Activated CD4-positive, alpha-beta T cell treated with anti-CD3 and anti-CD28 coated beads, Interleukin-2, amount 10 ng/mL, durations not matched to agents 24 days and 14 days (primary cell): ENCODE data around the gene PPP2R2D. TPM values are rescaled to one million over a fixed set of nuclear protein-coding genes. Genes with fewer than 3 reads are reported as not detected.

Source experiments
- DNase-seq: peaks from one replicate; pipeline ENCODE4 v3.0.0; 2022
- H3K27ac Mint-ChIP-seq: one replicate; pipeline ENCODE4 v1.8.0; 2022; ENCODE audit warnings: mild to moderate bottlenecking, mixed read lengths
- H3K27me3 Mint-ChIP-seq: one replicate; pipeline ENCODE4 v1.8.0; 2022; ENCODE audit warnings: mixed read lengths
- H3K36me3 Mint-ChIP-seq: one replicate; pipeline ENCODE4 v1.8.0; 2022; ENCODE audit warnings: low read depth, mild to moderate bottlenecking, mixed read lengths
- H3K4me1 Mint-ChIP-seq: one replicate; pipeline ENCODE4 v1.8.0; 2021; ENCODE audit warnings: mixed read lengths
- H3K4me3 Mint-ChIP-seq: one replicate; pipeline ENCODE4 v1.8.0; 2022; ENCODE audit warnings: mild to moderate bottlenecking, moderate library complexity, mixed read lengths
- H3K9me3 Mint-ChIP-seq: one replicate; pipeline ENCODE4 v1.8.0; 2021; ENCODE audit warnings: mixed read lengths
- intact Hi-C: fragments of 100-400 bp; cut with micrococcal nuclease; formaldehyde crosslinking; loops from one replicate; pipeline ENCODE4 v1.15.1; 2023
- total RNA-seq: library from RNA; stranded (reverse); gene quantifications from 2 replicates; pipeline ENCODE4 v1.2.3, GENCODE V29; 2022

PPP2R2D gene
- total RNA-seq, 1 donor from 2014 or later = 36.2 TPM

GRCh38 chr10:131859341-131860020 is 41.3 kb upstream of the PPP2R2D start:
- Mint-ChIP-seq H3K4me3 (no peak overlapping the region), H3K27me3 (peaks cover 4% of the 10 kb centered on the region), H3K4me1 (no peaks in the 10 kb centered on the region), H3K36me3 (no peaks in the 10 kb centered on the region), H3K27ac (no peak overlapping the region), H3K9me3 (no peaks in the 10 kb centered on the region)
- intact Hi-C loops = no loop called here
- DNase-seq = no peak

- H3K4me1 Mint-ChIP-seq = no peaks in the 10 kb centered on the region
- no peaks in the 10 kb centered on the region for H3K9me3 Mint-ChIP-seq
- no peak overlapping the region for H3K27ac Mint-ChIP-seq
- no peak for DNase-seq
- peaks cover 4% of the 10 kb centered on the region for H3K27me3 Mint-ChIP-seq
- no peak overlapping the region for H3K4me3 Mint-ChIP-seq
- intact Hi-C loops = no loop called here
- H3K36me3 Mint-ChIP-seq = no peaks in the 10 kb centered on the region
These were observed 40.5 kb upstream of the PPP2R2D start for GRCh38 chr10:131860311-131860710.

- H3K4me1 Mint-ChIP-seq = no peaks in the 10 kb centered on the region
- DNase-seq = no peak
- H3K27me3 Mint-ChIP-seq = peaks cover 4% of the 10 kb centered on the region
- no peak overlapping the region for H3K27ac Mint-ChIP-seq
- H3K4me3 Mint-ChIP-seq = no peak overlapping the region
- no peaks in the 10 kb centered on the region for H3K36me3 Mint-ChIP-seq
- intact Hi-C loops = no loop called here
- H3K9me3 Mint-ChIP-seq = no peaks in the 10 kb centered on the region
These were observed 39.9 kb upstream of the PPP2R2D start for GRCh38 chr10:131860806-131861440.

GRCh38 chr10:131862548-131862947 is 38.3 kb upstream of the PPP2R2D start:
- Mint-ChIP-seq H3K9me3 (no peaks in the 10 kb centered on the region), H3K36me3 (no peaks in the 10 kb centered on the region), H3K4me3 (no peak overlapping the region), H3K27me3 (peaks cover 4% of the 10 kb centered on the region), H3K27ac (no peak overlapping the region), H3K4me1 (no peaks in the 10 kb centered on the region)
- no peak for DNase-seq
- intact Hi-C loops = no loop called here

- Mint-ChIP-seq H3K27me3 (peaks cover 4% of the 10 kb centered on the region), H3K36me3 (no peaks in the 10 kb centered on the region), H3K9me3 (no peaks in the 10 kb centered on the region), H3K4me1 (no peaks in the 10 kb centered on the region), H3K4me3 (no peak overlapping the region), H3K27ac (no peak overlapping the region)
- no peak for DNase-seq
- intact Hi-C loops = no loop called here
These were observed 35.4 kb upstream of the PPP2R2D start for GRCh38 chr10:131865223-131865917.

GRCh38 chr10:131866673-131867072 is 34.1 kb upstream of the PPP2R2D start:
- Mint-ChIP-seq H3K27me3 (no peaks in the 10 kb centered on the region), H3K27ac (no peak overlapping the region), H3K36me3 (no peaks in the 10 kb centered on the region), H3K4me1 (no peaks in the 10 kb centered on the region), H3K9me3 (no peaks in the 10 kb centered on the region), H3K4me3 (no peak overlapping the region)
- intact Hi-C loops = no loop called here
- DNase-seq = no peak

- intact Hi-C loops = no loop called here
- H3K4me3 Mint-ChIP-seq = no peak overlapping the region
- DNase-seq = no peak
- no peaks in the 10 kb centered on the region for H3K27me3 Mint-ChIP-seq
- H3K9me3 Mint-ChIP-seq = no peaks in the 10 kb centered on the region
- H3K36me3 Mint-ChIP-seq = no peaks in the 10 kb centered on the region
- H3K4me1 Mint-ChIP-seq = no peaks in the 10 kb centered on the region
- no peak overlapping the region for H3K27ac Mint-ChIP-seq
These were observed 32.4 kb upstream of the PPP2R2D start for GRCh38 chr10:131868436-131868835.

- DNase-seq = no peak
- H3K4me1 Mint-ChIP-seq = no peaks in the 10 kb centered on the region
- H3K36me3 Mint-ChIP-seq = no peaks in the 10 kb centered on the region
- H3K9me3 Mint-ChIP-seq = no peaks in the 10 kb centered on the region
- intact Hi-C loops = no loop called here
- H3K4me3 Mint-ChIP-seq = no peak overlapping the region
- peaks cover 2% of the 10 kb centered on the region for H3K27me3 Mint-ChIP-seq
- H3K27ac Mint-ChIP-seq = no peak overlapping the region
These were observed 31.5 kb upstream of the PPP2R2D start for GRCh38 chr10:131869344-131869743.

- H3K4me3 Mint-ChIP-seq = no peak overlapping the region
- no peak for DNase-seq
These were observed 30.4 kb upstream of the PPP2R2D start for GRCh38 chr10:131870411-131870810.

GRCh38 chr10:131870831-131871672 is 29.8 kb upstream of the PPP2R2D start:
- Mint-ChIP-seq H3K36me3 (no peaks in the 10 kb centered on the region), H3K4me3 (no peak overlapping the region), H3K27ac (no peak overlapping the region), H3K9me3 (no peaks in the 10 kb centered on the region), H3K27me3 (peaks cover 5% of the 10 kb centered on the region), H3K4me1 (peaks cover 3% of the 10 kb centered on the region)
- intact Hi-C loops = no loop called here
- DNase-seq = no peak

More at GRCh38 chr10:131870411-131870810, 30.4 kb upstream of the PPP2R2D start:
- Mint-ChIP-seq H3K27ac (no peak overlapping the region), H3K9me3 (no peaks in the 10 kb centered on the region), H3K27me3 (peaks cover 5% of the 10 kb centered on the region), H3K4me1 (peaks cover 3% of the 10 kb centered on the region), H3K36me3 (no peaks in the 10 kb centered on the region)
- intact Hi-C loops = no loop called here

GRCh38 chr10:131871673-131872005 is 29.2 kb upstream of the PPP2R2D start:
- no peaks in the 10 kb centered on the region for H3K36me3 Mint-ChIP-seq
- no peak for DNase-seq

GRCh38 chr10:131872011-131872826 is 28.6 kb upstream of the PPP2R2D start:
- Mint-ChIP-seq H3K9me3 (no peaks in the 10 kb centered on the region), H3K4me3 (no peak overlapping the region), H3K36me3 (no peaks in the 10 kb centered on the region), H3K4me1 (peaks cover 3% of the 10 kb centered on the region), H3K27ac (no peak overlapping the region), H3K27me3 (peaks cover 9% of the 10 kb centered on the region)
- intact Hi-C loops = no loop called here
- DNase-seq = no peak

More at GRCh38 chr10:131871673-131872005, 29.2 kb upstream of the PPP2R2D start:
- Mint-ChIP-seq H3K9me3 (no peaks in the 10 kb centered on the region), H3K4me1 (peaks cover 3% of the 10 kb centered on the region), H3K27me3 (peaks cover 8% of the 10 kb centered on the region), H3K4me3 (no peak overlapping the region), H3K27ac (no peak overlapping the region)
- intact Hi-C loops = no loop called here

- H3K27ac Mint-ChIP-seq = no peak overlapping the region
- no peaks in the 10 kb centered on the region for H3K9me3 Mint-ChIP-seq
- intact Hi-C loops = no loop called here
- DNase-seq = no peak
- H3K4me1 Mint-ChIP-seq = peaks cover 3% of the 10 kb centered on the region
- H3K4me3 Mint-ChIP-seq = no peak overlapping the region
- peaks cover 12% of the 10 kb centered on the region for H3K27me3 Mint-ChIP-seq
- H3K36me3 Mint-ChIP-seq = no peaks in the 10 kb centered on the region
These were observed 27.9 kb upstream of the PPP2R2D start for GRCh38 chr10:131872827-131873375.
